ENCODE results near the gene ZNF317.
A peak's percentile ranks its signal among the peaks of the same experiment; 100 is the strongest.

DNA sequence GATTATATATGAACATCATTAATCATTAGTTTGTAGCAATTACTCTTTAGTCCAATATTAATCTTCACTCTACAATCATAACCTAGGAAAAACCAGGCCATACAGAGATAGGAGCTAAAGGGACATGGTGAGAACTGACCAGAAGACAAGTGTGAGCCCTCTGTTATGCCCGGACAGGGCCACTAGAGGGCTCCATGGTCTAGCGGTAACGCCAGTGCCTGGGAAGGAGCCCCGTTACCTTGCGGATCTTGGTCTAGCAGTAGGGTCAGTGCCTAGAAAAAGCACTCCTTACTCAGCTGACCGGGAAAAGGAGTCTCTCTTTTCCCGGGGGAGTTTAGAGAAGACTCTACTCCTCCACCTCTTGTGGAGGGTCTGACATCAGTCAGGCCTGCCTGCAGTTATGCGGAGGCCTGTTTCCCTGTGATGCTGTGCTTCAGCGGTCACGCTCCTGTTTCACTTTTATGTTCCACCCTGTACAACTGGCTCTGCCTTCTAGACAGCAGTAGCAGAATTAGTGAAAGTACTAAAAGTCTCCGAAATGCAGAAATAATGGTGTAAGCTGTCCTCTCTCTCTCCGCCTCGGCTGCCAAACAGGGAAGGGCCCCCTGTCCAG, 65.4 kb downstream of the ZNF317 start:
- TF ChIP-seq, protein P1, sequence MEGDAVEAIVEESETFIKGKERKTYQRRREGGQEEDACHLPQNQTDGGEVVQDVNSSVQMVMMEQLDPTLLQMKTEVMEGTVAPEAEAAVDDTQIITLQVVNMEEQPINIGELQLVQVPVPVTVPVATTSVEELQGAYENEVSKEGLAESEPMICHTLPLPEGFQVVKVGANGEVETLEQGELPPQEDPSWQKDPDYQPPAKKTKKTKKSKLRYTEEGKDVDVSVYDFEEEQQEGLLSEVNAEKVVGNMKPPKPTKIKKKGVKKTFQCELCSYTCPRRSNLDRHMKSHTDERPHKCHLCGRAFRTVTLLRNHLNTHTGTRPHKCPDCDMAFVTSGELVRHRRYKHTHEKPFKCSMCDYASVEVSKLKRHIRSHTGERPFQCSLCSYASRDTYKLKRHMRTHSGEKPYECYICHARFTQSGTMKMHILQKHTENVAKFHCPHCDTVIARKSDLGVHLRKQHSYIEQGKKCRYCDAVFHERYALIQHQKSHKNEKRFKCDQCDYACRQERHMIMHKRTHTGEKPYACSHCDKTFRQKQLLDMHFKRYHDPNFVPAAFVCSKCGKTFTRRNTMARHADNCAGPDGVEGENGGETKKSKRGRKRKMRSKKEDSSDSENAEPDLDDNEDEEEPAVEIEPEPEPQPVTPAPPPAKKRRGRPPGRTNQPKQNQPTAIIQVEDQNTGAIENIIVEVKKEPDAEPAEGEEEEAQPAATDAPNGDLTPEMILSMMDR (IDR thresholded peaks at IDR 0.05), result peak; percentile 68 to 90 (median 81)
- TF ChIP-seq POLR2AphosphoS5 (IDR thresholded peaks at IDR 0.05; ENCODE audit: insufficient read depth in 1 of 2, low read depth in 1 of 2) (no peak), POLR2A (IDR thresholded peaks at IDR 0.05) (no peak)
